Neural progenitor cell (in vitro differentiated cells): Measurements from ENCODE around the gene ITGA5.

Source experiments
- EZH2 ChIP-seq: fragments of 200-600 bp; sonication (generic); IDR thresholded peaks from 2 replicates; pipeline ENCODE4 v1.6.1; 2017; ENCODE audit warnings: antibody characterized with exemption, mild to moderate bottlenecking, moderate library complexity
- TF ChIP-seq, protein P1 (sequence below): fragments of 200-600 bp; sonication (generic); IDR thresholded peaks from 2 replicates; pipeline ENCODE4 v1.5.1; 2017; ENCODE audit warnings: antibody characterized with exemption, mild to moderate bottlenecking

DNA sequence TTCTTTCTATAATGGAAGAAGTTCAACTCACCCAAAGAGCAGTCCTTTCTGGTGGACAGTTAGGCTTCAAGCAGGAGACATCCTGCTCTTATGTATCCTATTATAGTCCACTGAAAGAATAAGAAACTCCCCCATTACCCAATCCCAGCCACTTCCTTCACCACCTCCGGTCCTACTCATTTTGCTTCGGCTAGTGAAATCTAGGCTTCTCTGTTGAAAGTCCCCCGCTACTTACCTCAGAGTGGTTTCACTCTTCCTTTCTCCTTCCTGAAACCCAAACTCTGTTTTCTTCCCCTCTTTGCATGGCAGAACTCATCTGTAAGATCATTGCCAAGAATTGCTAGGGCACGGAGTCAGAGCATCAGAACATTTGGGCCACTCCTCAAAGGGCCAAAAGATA is 54.7 kb downstream of the ITGA5 start, which contains the start of gene GPR84:
- TF ChIP-seq, protein P1, sequence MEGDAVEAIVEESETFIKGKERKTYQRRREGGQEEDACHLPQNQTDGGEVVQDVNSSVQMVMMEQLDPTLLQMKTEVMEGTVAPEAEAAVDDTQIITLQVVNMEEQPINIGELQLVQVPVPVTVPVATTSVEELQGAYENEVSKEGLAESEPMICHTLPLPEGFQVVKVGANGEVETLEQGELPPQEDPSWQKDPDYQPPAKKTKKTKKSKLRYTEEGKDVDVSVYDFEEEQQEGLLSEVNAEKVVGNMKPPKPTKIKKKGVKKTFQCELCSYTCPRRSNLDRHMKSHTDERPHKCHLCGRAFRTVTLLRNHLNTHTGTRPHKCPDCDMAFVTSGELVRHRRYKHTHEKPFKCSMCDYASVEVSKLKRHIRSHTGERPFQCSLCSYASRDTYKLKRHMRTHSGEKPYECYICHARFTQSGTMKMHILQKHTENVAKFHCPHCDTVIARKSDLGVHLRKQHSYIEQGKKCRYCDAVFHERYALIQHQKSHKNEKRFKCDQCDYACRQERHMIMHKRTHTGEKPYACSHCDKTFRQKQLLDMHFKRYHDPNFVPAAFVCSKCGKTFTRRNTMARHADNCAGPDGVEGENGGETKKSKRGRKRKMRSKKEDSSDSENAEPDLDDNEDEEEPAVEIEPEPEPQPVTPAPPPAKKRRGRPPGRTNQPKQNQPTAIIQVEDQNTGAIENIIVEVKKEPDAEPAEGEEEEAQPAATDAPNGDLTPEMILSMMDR, result no peak
- TF ChIP-seq EZH2, result no peak
